Mesenteric fat pad (tissue), 1 donor: ENCODE measurements around the gene CNTNAP3. TPM values are rescaled to one million over a fixed set of nuclear protein-coding genes. Genes with fewer than 3 reads are reported as not detected.
"Not testable (repeated sequence)": the region's sequence is repeated elsewhere in the genome, so short reads cannot be mapped to it uniquely, and the experiment has no call there.

ENCODE experiments used
- DNase-seq: peaks from one replicate; pipeline ENCODE4 v3.0.0-alpha.2; 2020; ENCODE audit warnings: low spot score
- long read RNA-seq: library from polyadenylated mRNA; unstranded; transcript quantifications from one replicate; pipeline ENCODE4 v2.0.0, GENCODE V29; 2020
- total RNA-seq: library from RNA; stranded (reverse); fragmentation: NEBNext Ultra II Directional; extraction: Animal tissue kit (Norgen Biotek cat#: 25700); gene quantifications from one replicate; pipeline ENCODE4 v1.2.1, GENCODE V29; 2021
- donor health status: DM: yes; HTN: yes; CAD: no.

The CNTNAP3 gene
- total RNA-seq, result 7.9 TPM
- long read RNA-seq, partial matches to known transcripts, result 2 of 8 reads
- long read RNA-seq, other reads (novel, unspliced or antisense), result 6 of 8 reads

DNA sequence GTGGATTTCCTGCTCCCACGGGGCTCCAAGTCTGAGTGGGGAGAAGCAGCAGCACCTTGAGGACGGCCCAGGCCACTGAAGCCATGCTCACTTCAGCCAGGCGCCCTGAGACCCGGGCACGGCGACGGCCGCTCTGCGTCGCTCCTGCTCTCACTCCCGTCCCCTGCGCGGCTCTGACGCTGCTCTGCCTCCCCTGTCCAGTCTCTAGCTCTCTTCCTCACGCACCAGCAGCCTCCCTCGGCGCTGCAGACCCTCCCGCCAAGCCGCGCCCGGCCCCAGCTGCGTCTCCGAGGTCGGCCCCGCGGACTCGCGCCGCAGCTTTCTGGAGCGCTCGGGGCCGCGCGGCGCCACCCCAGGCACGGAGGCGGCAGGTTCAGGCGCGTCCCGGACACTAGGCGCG is at the start of gene CNTNAP3:
Gene CNTNAP3, minus strand, starts transcription at position 188 of the 400 bp plus-strand sequence. Its CDS starts 103 bp downstream, at position 85.
- not testable (repeated sequence) for DNase-seq

DNA sequence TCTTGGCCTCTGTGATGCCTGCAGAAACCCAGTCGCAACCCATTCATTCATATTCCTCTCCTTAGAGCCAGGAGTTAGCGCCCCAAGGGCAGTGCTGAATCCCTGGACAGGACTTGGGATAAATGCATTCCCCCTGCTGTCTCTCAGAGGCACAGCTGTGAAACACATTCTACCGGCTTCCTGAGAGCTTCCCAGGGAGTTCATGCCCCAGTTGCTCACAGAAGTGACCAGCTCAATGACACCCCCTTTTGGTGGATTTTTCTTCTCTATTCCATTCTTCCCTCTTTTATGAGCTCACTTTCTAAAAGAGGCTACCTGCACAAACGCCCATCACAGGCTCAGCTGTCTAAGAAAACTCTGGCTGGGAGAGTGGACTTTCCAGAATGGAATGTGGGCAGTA is 8.0 kb downstream of the CNTNAP3 start:
- not testable (repeated sequence) for DNase-seq

DNA sequence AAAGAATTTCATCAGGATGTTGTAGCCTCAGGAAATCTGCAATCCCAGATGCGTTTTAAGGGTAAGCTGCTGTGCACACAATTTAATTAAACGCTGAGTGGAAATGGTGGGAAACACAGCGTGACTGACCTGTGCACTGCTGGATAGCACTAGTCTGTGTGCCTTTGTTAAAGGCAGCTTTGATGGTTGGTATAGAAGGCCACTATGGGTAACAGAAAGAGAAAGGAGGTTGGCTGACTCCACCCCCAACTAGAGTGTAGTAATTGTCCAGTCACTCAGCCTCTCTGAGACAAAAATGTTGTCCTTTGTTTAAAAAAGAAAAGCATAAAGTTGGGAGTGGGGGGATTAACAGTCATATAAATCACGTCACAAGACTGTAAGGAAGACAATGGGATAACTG is 45.5 kb downstream of the CNTNAP3 start:
- DNase-seq, result not testable (repeated sequence)

DNA sequence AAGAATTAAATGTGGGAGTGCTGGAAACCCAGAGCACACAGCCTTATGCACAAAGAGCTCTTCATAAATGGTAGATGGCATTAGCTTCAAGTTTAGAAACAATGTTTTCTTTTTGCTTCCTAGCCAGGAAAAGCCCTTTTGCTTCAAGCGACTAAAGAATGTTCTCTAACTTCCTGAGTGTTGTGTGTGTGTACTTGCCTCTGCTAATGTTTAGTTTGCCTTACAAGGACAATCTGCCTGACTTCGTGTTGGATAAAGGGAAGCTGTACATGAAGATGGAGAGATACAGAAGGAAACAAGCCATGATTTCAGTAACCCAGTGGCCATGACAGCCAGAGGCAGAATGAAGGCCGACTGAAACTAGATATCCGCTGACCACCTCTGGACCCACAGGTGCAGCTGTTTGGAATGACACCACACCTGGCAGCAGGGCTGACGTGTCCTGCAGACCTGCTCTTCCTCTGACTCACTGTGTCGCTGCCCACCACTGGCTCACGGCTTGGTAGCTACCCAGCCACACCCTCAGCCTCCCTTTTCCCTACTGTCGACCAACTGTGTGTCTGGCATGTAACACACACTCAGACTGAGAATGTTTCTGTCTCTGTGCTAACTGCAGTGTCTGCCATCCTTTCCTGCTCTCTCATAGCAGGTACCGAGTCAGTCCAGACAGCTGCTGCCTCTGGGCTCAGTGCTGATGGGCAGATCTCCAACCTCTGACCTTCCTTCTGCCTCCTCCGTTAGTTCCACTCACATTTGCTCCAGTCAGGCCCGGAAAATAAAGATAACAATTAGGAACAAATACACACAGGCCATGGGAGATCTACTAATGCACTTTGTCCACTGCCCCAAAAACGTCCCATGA is 55.6 kb downstream of the CNTNAP3 start:
- not testable (repeated sequence) for DNase-seq

DNA sequence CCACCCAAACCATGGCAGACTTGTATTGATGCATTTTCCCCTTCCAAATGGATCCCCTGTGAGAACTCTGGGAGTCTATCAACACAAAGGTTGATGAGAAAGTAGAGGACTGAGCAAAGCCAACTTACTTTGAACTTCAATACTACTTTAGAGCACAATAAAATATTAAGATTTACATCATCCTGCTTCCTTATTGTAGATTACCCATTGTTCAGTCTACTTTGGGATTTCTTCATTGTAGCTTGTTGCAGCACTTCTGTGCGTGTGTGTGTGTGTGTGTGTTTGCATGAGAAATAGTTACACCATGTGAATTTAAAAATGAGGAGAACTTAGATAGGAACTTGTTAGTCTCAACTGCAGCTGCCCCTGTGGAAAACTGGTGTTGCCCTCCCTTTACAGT is 72.0 kb downstream of the CNTNAP3 start:
- not testable (repeated sequence) for DNase-seq

DNA sequence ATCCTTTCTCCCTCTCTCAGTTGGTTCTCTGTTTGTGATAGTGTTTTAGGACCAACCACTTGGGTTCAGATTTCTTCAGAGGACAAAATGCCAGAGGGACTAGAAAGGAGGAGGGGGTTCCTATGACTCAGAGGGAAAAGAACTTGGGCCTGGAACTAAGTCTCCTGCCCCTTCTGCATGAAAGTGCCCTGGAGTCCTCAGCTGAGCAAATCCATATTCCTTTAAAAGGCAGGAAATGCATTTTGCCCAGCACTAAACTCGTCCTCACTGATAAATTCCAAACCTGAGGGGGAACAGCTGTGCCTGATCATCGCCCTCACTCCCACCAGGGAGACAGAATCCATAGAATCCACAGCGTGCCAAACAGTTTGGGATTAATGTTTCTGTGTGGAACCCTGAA is 78.2 kb downstream of the CNTNAP3 start:
- DNase-seq, result not testable (repeated sequence)

DNA sequence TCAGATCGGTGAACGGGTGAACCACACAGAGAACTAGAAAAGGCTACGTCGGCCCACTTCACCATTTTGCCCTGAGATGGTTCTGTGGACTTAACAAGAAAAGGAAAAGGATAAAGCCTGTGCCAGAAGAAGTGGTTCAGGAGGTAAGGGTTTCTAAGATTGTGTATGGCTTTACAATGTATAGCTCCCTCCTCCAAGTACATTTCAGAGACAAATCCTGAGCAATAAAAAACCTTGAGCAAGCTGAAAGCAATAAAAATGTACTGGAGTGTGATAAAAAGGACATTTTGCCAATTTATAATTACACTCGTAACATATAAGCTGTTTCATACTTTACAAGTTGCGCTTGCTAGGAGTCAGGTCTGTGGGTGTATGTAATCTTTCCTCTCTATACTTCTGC is 81.3 kb downstream of the CNTNAP3 start:
- DNase-seq, result not testable (repeated sequence)

DNA sequence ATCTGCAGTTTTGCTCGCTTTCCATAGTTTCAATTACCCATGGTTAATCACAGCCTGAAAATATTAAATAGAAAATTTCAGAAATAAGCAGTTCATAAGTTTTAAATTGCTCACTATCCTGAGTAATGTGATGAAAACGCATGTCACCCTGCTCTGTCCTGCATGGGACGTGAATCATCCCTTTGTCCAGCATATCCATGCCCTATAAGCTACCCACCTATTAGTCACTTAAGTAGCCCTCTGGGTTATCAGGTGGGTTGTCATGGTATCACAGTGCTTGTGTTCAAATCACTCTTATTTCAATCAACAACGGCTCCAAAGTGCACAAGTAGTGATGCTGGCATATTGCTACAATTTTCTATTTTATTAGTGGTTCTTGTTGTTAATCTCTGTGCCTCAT is 82.1 kb downstream of the CNTNAP3 start:
- DNase-seq, result not testable (repeated sequence)

DNA sequence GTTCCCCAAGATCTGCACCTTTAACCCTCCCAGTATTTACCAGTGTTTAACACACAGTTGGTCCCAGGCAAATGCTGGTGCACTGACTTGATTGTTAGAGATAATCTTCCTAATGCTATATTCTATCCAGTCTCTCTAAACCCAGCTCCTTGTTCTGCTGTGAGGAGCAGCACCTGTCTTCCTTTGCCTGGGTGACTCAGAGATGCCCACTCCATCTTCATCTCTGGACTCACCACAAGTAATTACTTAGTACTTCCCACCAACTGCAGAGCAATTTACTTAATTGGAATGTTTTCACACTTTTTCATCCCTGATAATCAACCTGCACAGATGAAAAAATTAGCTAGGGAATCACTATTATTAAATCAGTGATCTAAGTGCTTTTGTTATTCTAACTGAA is 87.6 kb downstream of the CNTNAP3 start:
- not testable (repeated sequence) for DNase-seq

DNA sequence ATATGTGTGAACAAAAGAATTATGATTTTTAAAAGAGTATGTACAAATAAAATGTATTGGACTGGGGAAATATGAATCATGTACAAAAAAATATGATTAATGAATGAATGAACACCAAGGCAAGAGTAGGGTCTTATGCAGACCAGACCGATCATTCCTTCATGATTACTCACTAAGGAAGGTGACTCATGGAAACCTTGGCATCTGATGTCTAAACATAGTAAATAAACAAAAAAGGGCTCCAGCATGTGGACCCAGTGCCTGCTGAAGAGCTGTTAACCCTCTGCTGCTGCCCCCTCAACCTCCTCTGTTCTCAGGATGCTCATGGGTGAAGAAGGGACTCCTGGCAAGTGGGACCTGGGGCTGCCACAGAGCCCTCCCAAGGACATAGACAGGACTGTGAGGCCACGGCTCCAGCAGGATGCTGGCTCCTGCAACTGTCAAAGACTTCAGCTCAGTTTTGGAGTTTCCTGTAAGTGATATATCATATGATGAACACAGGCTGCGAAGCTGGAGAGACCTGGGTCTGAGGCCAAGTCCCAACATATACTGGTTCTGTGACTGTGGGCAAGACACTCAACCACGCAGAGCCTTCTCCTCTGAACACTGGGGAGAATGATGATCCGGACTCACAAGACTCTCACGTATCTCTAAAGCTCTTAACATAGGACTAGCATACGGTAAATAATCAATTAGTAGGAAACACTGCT is 89.8 kb downstream of the CNTNAP3 start:
- DNase-seq, result not testable (repeated sequence)

DNA sequence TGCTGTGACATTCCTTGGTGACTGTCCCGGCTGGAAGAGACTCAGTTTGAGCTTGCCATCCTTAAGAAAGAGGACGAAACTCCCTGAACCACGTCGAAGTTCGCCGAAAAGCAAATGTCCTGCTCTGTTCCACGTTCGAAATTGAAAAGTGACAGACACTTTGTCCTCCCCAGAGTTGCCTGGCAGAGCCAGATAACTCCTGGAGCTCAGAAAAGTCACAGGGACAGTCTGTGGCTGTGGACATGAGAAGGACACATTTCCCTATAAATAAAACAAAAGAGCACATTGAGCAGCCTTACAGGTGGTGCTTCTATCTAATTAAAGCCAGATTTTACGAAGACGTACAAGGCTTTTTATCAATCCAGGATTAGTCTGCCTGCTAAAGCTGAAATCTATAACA is 116.6 kb downstream of the CNTNAP3 start:
- DNase-seq, result not testable (repeated sequence)

DNA sequence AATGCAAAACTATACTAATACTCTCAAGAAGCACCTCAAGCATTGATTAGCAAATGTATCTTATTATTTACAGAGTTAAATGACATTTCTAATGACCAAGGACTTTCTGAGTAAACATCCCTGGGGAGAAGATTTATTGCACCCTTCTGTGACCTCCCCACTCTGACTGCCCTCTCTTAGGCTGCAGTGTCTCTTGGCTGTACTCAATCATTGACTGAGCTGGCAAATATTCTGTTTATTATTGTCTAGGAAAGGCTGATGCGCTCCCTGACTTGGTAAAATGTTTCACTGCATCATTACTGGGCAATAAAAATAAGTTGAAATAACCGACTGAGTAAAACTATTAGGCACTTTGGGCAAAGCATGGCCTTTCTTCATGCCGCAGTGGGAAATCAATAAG is 130.3 kb downstream of the CNTNAP3 start:
- DNase-seq, result not testable (repeated sequence)

DNA sequence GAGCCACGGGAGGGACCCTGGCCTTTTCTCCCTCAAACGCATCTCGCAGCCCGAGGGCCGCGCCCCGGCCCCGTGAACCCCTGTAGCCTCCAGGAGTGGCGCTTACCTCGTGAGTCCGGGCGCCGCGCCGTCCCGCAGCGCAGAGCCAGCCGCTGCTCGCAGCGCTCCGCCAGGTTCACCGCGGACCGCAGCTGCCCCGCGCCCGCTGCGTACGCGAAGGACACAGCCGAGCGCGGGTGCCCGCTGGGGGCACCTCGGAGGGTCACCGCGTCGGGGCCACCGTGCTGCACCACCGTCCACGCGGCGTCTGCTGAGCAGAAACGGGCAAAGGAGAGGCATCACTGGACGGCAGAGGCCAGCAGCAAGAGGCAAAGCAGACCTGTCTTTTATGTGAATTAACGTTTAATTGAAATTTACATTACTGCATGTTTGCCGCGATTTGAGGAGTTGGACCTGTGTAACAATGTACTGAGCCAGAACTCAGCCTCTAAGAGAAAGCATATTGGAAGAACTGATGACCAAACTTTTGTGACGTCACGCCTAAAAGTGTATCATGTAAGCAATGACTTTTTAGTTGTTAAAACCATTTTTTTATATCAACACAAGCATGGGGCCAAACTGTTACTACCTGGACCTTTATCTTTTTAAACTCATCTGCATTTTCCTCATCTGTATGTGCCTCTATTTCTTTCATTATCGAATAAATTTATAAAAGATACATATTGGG is 155.0 kb downstream of the CNTNAP3 start:
- not testable (repeated sequence) for DNase-seq

DNA sequence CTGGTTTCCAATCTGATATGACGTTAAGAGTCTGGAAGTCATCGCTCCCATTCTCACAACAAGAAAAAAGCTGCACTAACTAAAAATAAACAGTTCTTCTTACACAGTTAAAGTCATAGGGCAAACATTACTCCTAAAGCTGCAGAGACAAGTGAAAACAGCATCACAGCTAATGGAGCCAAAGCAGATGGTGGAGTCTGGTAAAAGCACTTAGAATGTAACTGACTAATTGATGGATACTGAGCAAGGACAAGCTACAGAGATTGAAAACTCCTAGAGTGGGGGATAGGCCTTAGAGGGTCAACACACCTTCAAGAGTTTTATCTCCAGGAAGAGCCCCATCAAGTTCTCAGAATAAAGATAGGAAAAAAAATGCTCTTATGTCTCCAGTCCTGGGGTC is 166.6 kb downstream of the CNTNAP3 start:
- not testable (repeated sequence) for DNase-seq

DNA sequence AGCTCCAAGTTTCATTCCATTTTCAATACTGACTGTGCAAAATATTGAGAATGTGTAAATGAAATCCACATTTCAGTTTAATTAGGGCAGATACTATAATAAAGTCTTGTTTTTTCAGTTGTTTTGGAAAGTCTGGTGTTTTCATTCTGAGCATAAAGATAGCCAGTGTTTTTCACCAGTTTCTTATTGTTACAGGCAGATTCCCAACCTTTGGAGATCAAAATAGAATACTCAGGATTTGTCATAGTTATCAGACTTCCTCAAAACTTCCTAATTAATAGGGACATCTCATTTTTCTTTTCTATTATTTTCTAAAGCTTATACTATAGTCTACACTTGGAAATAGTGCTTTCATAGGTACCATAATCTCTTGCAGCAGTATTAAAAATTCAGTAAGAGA is 176.2 kb downstream of the CNTNAP3 start:
- DNase-seq, result not testable (repeated sequence)

DNA sequence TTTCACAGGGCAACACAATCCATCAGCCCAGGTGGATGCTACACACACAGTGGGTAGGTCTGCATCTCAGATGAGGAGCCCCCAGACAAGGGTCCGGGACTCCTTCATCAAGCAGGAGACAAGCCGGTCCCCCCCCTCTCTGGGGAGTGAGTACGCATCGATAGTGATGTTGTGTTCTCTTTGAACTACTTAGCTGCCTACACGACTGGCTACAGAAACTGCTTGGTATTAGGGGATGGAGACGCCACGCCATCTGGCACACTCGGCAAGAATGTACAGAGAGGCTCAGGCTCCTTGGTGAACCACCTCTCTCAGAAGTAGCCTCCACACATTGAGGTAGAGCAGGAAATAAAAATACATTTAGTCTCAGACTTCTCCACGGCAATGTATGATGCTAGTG is 179.8 kb downstream of the CNTNAP3 start:
- no peak for DNase-seq

DNA sequence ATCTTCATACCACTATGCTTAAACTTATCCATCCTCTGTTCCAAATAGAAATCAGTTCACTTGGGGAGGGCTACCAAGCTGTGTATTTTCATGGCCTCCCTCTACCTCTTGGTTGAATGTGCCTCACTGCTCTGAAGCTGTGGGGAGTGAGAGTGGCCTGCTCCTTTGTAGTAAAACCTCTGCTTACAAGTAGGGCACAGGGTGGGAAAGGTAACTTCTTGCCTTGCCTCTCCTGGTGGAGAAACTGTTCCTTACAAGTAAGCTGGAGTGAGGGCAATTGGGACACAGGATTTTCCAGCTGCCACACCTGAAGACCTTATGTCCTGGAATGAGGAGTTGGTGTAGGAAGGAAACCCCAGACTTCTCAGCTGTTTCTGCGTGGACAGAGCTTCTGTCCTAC is 190.8 kb downstream of the CNTNAP3 start:
- not testable (repeated sequence) for DNase-seq

DNA sequence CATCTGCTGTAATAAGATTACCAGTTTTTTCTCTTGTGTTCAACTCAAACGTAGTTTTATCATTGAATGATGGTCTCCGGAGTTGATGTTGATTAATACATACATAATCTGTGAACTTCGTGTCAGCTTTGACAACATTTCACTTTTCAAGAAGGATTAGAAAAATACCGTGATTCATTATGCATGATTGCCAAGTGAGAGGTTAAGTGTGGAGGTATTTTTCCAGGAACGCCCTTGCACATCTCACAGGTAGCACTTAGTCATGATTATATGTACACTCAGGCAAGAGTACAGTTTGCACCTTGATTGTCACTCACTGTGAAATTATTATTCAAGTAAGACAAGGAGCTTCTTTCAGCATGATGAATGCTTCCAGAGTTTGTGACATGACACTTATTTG is 202.7 kb downstream of the CNTNAP3 start:
- not testable (repeated sequence) for DNase-seq

DNA sequence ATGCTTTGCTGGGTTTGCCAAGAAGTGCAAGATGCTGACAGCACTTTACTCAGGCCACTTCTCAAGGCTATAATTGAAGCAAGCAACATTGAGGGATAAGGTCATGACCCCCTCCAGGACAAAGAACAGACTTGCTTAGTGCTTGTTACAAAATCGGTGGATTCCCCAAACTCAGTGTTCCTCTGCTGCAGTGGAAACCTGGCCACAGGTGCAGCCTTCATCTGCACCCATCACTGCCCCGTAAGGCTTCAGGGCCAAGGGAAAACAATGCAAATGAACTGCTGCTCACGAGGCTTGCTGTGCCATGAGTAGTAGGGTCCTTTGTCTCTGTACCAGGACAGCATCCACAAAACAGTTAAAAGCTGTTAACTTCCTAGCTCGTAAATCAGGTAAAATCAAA is 205.4 kb downstream of the CNTNAP3 start:
- DNase-seq, result not testable (repeated sequence)

DNA sequence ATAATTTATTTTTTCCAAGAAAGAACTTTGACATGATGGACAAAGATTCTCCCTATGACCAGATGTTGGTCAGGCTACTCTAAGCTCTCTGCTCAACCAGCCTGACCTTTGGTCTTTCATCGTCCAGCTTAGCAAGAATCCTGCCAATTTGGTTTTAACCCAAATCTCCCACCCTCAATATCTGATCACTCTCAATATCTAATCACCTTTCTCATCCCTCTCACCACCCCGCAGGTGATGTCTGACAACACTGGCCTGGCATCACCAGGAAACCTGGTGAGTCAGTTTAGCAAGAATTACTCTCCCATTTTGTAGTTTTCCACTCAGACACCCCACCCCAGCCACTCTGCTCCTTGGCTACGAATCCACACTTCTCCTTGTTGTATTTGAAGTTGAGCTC is 207.9 kb downstream of the CNTNAP3 start:
- DNase-seq, result not testable (repeated sequence)

DNA sequence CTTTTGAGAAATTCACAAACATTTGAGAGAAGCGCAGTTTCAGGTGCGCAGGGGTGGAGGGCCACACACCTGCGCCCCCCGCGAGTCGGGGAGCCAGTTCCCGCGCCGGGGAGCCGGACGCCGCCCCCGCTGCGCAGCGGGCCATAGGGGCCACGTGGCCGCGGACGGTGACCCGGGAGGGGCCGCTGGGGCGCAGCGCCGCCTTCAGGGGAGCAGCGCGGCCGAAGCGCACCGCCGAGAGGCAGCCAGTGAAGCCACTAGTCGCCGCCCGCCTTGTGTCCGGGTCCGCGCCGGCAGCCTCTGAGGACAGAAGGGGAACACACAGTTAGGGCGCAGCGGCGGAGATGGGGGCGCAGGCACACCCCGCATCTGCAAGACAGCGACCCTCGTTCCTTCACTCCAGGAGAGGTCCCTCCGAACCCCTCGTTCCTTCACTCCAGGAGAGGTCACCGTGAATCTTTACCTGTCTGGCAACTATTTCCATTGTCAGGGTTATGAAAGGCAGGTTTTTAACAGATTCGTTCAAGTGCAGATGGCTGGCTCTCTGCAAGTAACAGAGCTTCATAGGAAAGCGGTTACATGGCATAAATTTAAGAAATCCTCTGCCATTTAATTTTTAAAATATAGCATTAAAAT is 209.2 kb downstream of the CNTNAP3 start:
- not testable (repeated sequence) for DNase-seq
